ENCODE data around the gene ADRA2C.
"Not testable (repeated sequence)": the region's sequence is repeated elsewhere in the genome, so short reads cannot be mapped to it uniquely, and the experiment has no call there.

ADRA2C gene

DNA sequence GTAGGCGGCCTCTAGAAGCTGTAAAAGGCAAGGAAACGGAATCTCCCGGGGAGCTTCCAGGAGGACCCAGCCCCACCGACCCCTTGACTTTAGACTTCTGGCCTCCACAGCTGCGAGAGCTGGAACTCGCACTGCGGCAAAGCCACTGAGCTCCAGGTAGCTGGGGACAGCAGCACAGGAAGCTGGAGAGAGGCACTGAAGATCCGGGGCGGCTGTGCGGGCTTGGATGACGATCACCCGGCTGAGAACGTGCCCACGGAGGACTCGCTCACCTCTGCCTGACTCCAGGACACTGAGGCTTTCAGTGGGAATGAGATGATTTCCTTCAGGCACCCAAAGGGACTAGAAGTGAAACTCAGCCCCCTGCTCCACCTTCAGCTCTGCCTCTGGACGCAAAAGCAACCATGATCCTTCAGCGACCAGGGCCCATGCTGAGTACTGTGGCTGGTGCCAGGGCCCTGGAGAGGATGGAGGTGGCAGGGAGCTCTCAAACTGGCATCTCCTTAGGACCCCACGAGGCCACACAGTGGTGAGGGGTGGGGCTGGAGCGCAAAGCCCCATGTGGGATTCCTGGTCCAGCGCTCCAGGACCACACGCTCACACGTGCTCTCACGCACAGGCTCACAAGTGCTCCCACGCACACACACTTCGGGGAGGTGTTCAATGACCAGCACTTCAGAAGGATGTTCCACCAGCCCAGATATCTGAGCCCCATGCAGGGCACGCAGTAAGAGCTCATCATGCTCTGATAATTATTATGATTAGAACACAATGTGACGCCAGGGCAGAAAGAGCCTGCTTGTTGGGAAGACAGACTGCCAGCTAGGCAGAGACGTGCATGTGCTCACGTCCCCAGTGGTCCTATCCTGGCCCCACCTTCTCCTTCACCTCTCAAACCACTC, 47.2 kb downstream of the ADRA2C start:
- no peak for DNase-seq (ENCODE audit: low spot score)

DNA sequence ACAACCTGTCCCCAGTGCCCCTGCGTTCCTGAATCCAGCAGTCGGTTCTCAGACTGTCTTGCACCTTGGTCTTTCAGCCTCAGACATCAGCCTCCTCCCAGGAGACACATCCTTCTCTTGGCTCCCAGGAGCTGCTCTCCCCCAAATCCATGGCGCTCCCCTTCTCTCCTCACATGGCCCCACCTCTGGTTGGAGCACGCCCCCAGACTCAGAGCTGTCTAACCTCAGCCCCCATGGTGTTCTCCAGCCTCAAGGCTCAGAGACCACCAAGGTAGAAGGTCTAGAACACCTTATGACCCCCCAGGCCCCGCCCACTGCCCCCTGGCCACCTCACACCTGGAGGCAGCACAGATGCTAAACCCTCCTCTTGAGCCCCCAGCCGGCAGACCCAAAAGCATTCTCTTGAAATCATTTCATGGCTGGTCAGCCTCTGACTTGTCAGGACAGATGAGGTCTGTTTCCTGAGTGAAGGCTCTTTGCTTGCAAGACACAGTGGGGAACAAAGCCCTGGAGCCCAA, 47.9 kb downstream of the ADRA2C start:
- no peak for DNase-seq (ENCODE audit: low spot score)

DNA sequence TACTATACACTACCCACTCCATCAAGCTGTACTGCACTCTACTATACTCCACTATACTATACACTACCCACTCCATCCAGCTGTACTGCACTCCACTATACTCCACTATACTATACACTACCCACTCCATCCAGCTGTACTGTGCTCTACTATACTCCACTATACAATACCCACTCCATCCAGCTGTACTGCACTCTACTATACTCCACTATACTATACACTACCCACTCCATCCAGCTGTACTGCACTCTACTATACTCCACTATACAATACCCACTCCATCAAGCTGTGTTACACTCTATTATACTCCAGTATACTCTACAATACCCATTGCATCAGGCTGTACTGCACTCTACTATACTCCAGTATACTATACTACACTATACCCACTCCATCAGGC, 48.7 kb downstream of the ADRA2C start:
- DNase-seq (ENCODE audit: low spot score) = not testable (repeated sequence)

DNA sequence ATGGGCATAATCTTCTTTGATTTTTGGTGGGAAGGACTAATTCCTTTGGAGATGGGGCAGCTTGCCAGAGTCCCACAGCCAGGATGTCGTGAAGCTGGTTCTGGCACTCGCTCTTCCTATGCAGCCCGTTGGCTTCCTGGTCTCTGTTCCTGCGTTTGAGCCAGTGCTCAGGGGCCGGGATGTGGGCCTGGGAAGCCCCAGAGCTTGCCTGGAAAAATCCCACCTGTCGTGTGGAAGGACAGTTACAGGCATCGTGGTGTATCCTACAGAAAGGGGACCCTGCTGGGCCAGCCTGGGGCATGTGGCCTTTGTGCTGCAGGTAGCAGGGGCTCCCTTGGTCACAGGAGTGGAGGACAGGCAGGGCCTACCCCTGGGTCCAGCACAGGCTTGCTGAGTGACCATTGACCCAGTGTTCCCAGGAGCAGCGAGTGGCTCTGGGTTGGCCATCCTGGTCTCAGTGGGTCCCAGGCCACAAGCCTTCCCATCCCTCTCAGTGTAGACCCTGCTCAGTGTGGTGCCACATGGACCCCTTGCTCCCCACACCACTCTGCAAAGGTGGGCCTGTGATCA, 50.2 kb downstream of the ADRA2C start:
- DNase-seq (ENCODE audit: low spot score) = no peak

DNA sequence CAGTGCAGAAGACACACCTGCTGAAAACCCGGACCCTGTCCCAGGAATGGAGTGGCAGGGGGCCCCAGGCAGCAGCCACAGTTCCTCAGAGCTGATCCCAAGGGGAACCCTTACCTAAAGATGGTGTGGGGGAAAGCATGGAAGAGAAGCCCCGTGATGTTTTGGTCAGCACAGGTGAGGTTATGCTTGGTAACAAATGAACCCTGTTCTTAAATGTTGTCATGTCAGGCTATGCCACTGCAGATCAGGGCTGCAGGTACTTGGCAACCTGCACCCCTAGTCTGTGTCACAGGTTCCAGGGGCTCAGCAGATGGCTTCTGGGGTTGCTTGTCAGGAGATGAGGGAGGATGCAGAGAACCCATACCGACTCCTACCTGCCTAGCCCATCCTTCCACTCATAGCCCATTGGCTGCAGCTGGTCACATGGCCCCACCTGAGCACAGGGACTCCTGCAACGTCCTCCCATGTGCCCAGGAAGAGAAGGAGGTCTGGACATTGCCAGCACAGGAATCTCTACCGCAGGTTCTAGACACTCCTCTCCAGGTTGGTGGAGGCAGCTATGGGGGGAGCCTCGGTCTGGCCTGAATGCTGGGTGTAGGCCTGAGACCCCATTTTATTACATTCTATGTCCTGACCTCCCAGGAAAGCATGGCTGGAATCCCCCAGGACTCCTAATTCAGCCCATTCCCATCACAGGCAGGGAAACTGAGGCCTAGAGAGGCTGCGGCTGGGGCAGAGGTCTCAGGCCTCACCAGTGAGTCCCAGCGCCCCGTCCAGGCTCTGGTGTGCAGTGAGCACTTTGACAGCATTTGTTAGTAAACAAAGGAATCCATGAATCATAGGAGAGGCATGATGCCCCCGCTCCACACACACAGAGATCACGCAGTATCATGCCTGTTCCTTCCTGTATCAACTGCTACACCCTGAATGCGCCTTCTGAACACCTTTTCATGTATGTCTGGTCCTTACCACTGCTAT, 51.1 kb downstream of the ADRA2C start:
- no peak for DNase-seq (ENCODE audit: low spot score)
